NT2/D1 (cell line): ENCODE results near the gene FDX1.

Source experiments
- SUZ12 ChIP-seq: IDR thresholded peaks from 2 replicates; pipeline ENCODE4 v1.6.1; 2011; ENCODE audit not compliant: insufficient read length, insufficient read depth; ENCODE audit errors: extremely low read depth
- YY1 ChIP-seq: IDR thresholded peaks from 2 replicates; pipeline ENCODE4 v1.6.1; 2011; ENCODE audit not compliant: insufficient read length, insufficient read depth
- ZNF274 ChIP-seq: IDR thresholded peaks from 2 replicates; pipeline ENCODE4 v1.6.1; 2011; ENCODE audit warnings: mild to moderate bottlenecking, low read depth, low read length

- TF ChIP-seq YY1 (no peak), ZNF274 (no peak), SUZ12 (no peak)
Measured at GRCh38 chr11:110450246-110450645, 20.5 kb downstream of the FDX1 start.
